Measurements from ENCODE around the gene FGA.

Gene FGA

DNA sequence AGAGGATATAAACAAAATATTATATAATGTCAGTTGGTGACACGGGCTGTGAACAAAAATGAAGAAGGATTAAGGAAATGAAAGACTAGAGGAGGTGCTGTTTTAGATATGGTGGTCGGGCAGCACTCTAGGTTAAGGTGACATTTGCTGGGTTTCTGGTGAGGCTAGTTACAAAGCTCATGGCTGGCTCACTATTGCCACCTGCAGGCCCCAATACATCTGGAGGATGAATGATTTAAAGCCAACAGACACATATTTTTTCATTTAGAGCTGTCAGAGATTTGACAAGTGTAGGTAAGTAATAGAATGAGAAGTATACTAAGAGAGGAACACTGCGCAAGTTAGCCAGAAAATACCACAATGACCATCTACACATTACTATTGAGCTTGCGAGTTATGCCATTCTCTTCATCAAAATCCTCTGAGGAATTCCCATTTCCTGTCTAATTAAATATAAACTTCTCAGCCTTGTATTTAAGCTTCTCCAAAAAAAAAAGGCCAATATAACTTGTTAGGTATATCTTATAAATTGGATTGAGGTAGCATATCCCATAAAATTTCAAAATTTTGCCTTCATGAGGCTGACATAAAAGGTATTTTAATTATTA lies 28.3 kb upstream of the FGA start:
- Histone ChIP-seq H3K36me3 (ENCODE audit: control insufficient read depth in 2 of 2, insufficient read depth in 2 of 2, low read length in 2 of 2) (no peaks in the 10 kb centered on the region), H3K27me3 (ENCODE audit: control insufficient read depth in 2 of 2, insufficient read depth in 2 of 2, low read length in 2 of 2) (no peaks in the 10 kb centered on the region), H3K4me3 (ENCODE audit: low read length in 2 of 2) (no peak overlapping the region), H3K4me1 (ENCODE audit: control insufficient read depth in 2 of 2, insufficient read depth in 2 of 2, low read length in 2 of 2) (peaks cover 8 to 15% of the 10 kb centered on the region in 2 donors), H3K9ac (ENCODE audit: low read depth in 1 of 2, low read length in 2 of 2) (no peak overlapping the region), H3K9me3 (ENCODE audit: control insufficient read depth in 2 of 2, low read length in 2 of 2) (no peaks in the 10 kb centered on the region), H3K27ac (ENCODE audit: low read depth in 2 of 2, low read length in 2 of 2) (no peak overlapping the region)

- Histone ChIP-seq H3K4me3 (ENCODE audit: low read length in 2 of 2) (no peak overlapping the region), H3K9ac (ENCODE audit: low read depth in 1 of 2, low read length in 2 of 2) (no peak overlapping the region), H3K9me3 (ENCODE audit: control insufficient read depth in 2 of 2, low read length in 2 of 2) (no peaks in the 10 kb centered on the region), H3K4me1 (ENCODE audit: control insufficient read depth in 2 of 2, insufficient read depth in 2 of 2, low read length in 2 of 2) (peaks cover 8 to 15% of the 10 kb centered on the region in 2 donors), H3K27ac (ENCODE audit: low read depth in 2 of 2, low read length in 2 of 2) (no peak overlapping the region), H3K27me3 (ENCODE audit: control insufficient read depth in 2 of 2, insufficient read depth in 2 of 2, low read length in 2 of 2) (no peaks in the 10 kb centered on the region), H3K36me3 (ENCODE audit: control insufficient read depth in 2 of 2, insufficient read depth in 2 of 2, low read length in 2 of 2) (no peaks in the 10 kb centered on the region)
Observed at GRCh38 chr4:154617820-154618317, 27.3 kb upstream of the FGA start.

- H3K9me3 ChIP-seq (ENCODE audit: control insufficient read depth in 2 of 2, low read length in 2 of 2) = no peaks in the 10 kb centered on the region
- H3K4me1 ChIP-seq (ENCODE audit: control insufficient read depth in 2 of 2, insufficient read depth in 2 of 2, low read length in 2 of 2) = peaks cover 8 to 15% of the 10 kb centered on the region in 2 donors
- no peaks in the 10 kb centered on the region for H3K27me3 ChIP-seq (ENCODE audit: control insufficient read depth in 2 of 2, insufficient read depth in 2 of 2, low read length in 2 of 2)
- no peak overlapping the region for H3K4me3 ChIP-seq (ENCODE audit: low read length in 2 of 2)
- no peak overlapping the region for H3K27ac ChIP-seq (ENCODE audit: low read depth in 2 of 2, low read length in 2 of 2)
- no peaks in the 10 kb centered on the region for H3K36me3 ChIP-seq (ENCODE audit: control insufficient read depth in 2 of 2, insufficient read depth in 2 of 2, low read length in 2 of 2)
- no peak overlapping the region for H3K9ac ChIP-seq (ENCODE audit: low read depth in 1 of 2, low read length in 2 of 2)
Observed at GRCh38 chr4:154616731-154617130, 26.2 kb upstream of the FGA start.

- Histone ChIP-seq H3K27me3 (ENCODE audit: control insufficient read depth in 2 of 2, insufficient read depth in 2 of 2, low read length in 2 of 2) (no peaks in the 10 kb centered on the region), H3K4me3 (ENCODE audit: low read length in 2 of 2) (no peak overlapping the region), H3K27ac (ENCODE audit: low read depth in 2 of 2, low read length in 2 of 2) (no peak overlapping the region), H3K9me3 (ENCODE audit: control insufficient read depth in 2 of 2, low read length in 2 of 2) (no peaks in the 10 kb centered on the region), H3K36me3 (ENCODE audit: control insufficient read depth in 2 of 2, insufficient read depth in 2 of 2, low read length in 2 of 2) (no peaks in the 10 kb centered on the region), H3K9ac (ENCODE audit: low read depth in 1 of 2, low read length in 2 of 2) (no peak overlapping the region), H3K4me1 (ENCODE audit: control insufficient read depth in 2 of 2, insufficient read depth in 2 of 2, low read length in 2 of 2) (peaks cover 8 to 15% of the 10 kb centered on the region in 2 donors)
Observed at GRCh38 chr4:154616287-154616686, 25.7 kb upstream of the FGA start.

- Histone ChIP-seq H3K36me3 (ENCODE audit: control insufficient read depth in 2 of 2, insufficient read depth in 2 of 2, low read length in 2 of 2) (no peaks in the 10 kb centered on the region), H3K4me1 (ENCODE audit: control insufficient read depth in 2 of 2, insufficient read depth in 2 of 2, low read length in 2 of 2) (peaks cover 8 to 15% of the 10 kb centered on the region in 2 donors), H3K9ac (ENCODE audit: low read depth in 1 of 2, low read length in 2 of 2) (no peak overlapping the region), H3K9me3 (ENCODE audit: control insufficient read depth in 2 of 2, low read length in 2 of 2) (no peaks in the 10 kb centered on the region), H3K4me3 (ENCODE audit: low read length in 2 of 2) (no peak overlapping the region), H3K27me3 (ENCODE audit: control insufficient read depth in 2 of 2, insufficient read depth in 2 of 2, low read length in 2 of 2) (no peaks in the 10 kb centered on the region), H3K27ac (ENCODE audit: low read depth in 2 of 2, low read length in 2 of 2) (no peak overlapping the region)
Observed at GRCh38 chr4:154615211-154615610, 24.7 kb upstream of the FGA start.

DNA sequence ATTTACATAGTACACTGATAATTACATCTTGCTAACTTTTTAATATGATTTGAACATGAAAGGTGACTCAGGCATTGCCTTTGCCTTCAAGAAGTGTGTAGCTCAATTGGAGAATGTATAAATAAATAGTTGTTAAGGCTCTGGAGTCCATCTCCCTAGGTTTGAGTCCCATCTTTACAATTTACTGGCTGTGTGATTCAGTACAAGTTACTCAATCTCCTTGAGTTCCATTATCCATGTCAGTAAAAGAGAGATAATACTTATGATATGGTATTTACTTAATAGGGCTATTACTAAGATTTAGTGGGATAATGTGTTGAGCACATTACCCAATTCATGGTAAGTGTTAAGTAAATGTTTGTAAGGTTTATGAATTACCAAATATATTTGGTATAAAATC lies 23.8 kb upstream of the FGA start:
- H3K27ac ChIP-seq (ENCODE audit: low read depth in 2 of 2, low read length in 2 of 2) = no peak overlapping the region

DNA sequence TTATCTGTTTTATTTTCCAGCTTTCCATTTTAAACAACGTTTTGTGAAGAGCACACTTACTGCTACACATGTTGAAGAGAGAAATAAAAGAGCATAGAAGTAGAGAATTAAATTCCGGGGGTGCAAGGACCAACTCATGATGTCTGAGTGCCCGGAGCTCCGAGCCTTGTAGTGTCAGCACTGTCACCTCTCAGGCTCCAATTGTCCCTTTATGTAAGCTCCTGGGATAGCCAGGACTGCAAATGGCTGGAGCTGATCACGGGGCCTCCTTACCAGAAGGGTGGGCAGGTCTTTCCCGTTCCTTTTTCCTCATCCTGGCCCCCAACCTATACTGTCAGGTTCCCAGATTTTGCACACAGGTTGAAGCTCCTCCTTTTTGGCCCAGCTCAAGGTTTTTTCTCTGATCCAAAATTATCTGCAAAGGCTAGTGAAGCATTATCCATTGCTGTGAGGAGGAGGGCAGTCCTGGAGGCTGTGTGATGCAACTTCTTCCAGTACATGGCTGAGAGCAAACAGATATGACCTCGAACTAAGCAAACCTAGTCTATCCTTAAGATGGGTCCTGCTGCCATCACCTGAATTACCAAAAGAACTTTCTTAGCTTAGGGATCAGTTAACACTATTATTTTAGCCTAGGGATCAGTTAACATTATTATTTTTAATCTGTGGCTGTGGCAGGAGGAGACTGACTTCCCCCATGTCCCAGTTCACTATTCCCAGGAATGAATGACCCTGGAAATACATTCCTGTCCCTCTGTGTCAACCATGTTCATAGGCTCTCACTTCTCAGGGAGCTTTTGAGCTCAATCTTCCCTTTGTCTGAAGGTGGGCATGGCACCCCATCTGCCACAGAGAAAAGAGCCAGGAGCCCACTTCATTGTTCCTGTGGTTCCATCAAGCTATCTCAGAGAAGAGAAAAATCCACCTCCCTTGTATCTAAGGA lies 22.2 kb upstream of the FGA start, which contains the start of gene FGG:
FGG (minus strand) TSS at position 185 of the 943 bp plus-strand sequence; CDS start at position 138, 47 bp downstream.
- no peak within 1 kb of the TSS for H3K4me3 ChIP-seq (ENCODE audit: low read length in 2 of 2)
- H3K9me3 ChIP-seq (ENCODE audit: control insufficient read depth in 2 of 2, low read length in 2 of 2) = no peaks in the 10 kb centered on the region
- H3K4me1 ChIP-seq (ENCODE audit: control insufficient read depth in 2 of 2, insufficient read depth in 2 of 2, low read length in 2 of 2) = peaks cover 2 to 9% of the 10 kb centered on the region in 2 donors
- H3K36me3 ChIP-seq (ENCODE audit: control insufficient read depth in 2 of 2, insufficient read depth in 2 of 2, low read length in 2 of 2) = no peaks in the 10 kb centered on the region
- no peak within 1 kb of the TSS for H3K9ac ChIP-seq (ENCODE audit: low read depth in 1 of 2, low read length in 2 of 2)
- H3K27me3 ChIP-seq (ENCODE audit: control insufficient read depth in 2 of 2, insufficient read depth in 2 of 2, low read length in 2 of 2) = no peaks in the 10 kb centered on the region
- no peak within 1 kb of the TSS for H3K27ac ChIP-seq (ENCODE audit: low read depth in 2 of 2, low read length in 2 of 2)

More for the DNA sequence above, 23.8 kb upstream of the FGA start:
- no peak overlapping the region for H3K9ac ChIP-seq (ENCODE audit: low read depth in 1 of 2, low read length in 2 of 2)
- H3K4me1 ChIP-seq (ENCODE audit: control insufficient read depth in 2 of 2, insufficient read depth in 2 of 2, low read length in 2 of 2) = peaks cover 8 to 15% of the 10 kb centered on the region in 2 donors
- H3K9me3 ChIP-seq (ENCODE audit: control insufficient read depth in 2 of 2, low read length in 2 of 2) = no peaks in the 10 kb centered on the region
- no peaks in the 10 kb centered on the region for H3K36me3 ChIP-seq (ENCODE audit: control insufficient read depth in 2 of 2, insufficient read depth in 2 of 2, low read length in 2 of 2)
- no peak overlapping the region for H3K4me3 ChIP-seq (ENCODE audit: low read length in 2 of 2)
- H3K27me3 ChIP-seq (ENCODE audit: control insufficient read depth in 2 of 2, insufficient read depth in 2 of 2, low read length in 2 of 2) = no peaks in the 10 kb centered on the region

- Histone ChIP-seq H3K27ac (ENCODE audit: low read depth in 2 of 2, low read length in 2 of 2) (no peak overlapping the region), H3K9ac (ENCODE audit: low read depth in 1 of 2, low read length in 2 of 2) (no peak overlapping the region), H3K36me3 (ENCODE audit: control insufficient read depth in 2 of 2, insufficient read depth in 2 of 2, low read length in 2 of 2) (no peaks in the 10 kb centered on the region), H3K4me3 (ENCODE audit: low read length in 2 of 2) (no peak overlapping the region), H3K9me3 (ENCODE audit: control insufficient read depth in 2 of 2, low read length in 2 of 2) (no peaks in the 10 kb centered on the region), H3K27me3 (ENCODE audit: control insufficient read depth in 2 of 2, insufficient read depth in 2 of 2, low read length in 2 of 2) (no peaks in the 10 kb centered on the region), H3K4me1 (ENCODE audit: control insufficient read depth in 2 of 2, insufficient read depth in 2 of 2, low read length in 2 of 2) (peaks cover 1 to 2% of the 10 kb centered on the region in 2 donors)
Observed at GRCh38 chr4:154611833-154612232, 21.3 kb upstream of the FGA start.

- Histone ChIP-seq H3K27me3 (ENCODE audit: control insufficient read depth in 2 of 2, insufficient read depth in 2 of 2, low read length in 2 of 2) (no peaks in the 10 kb centered on the region), H3K4me1 (ENCODE audit: control insufficient read depth in 2 of 2, insufficient read depth in 2 of 2, low read length in 2 of 2) (no peaks in the 10 kb centered on the region), H3K9ac (ENCODE audit: low read depth in 1 of 2, low read length in 2 of 2) (no peak overlapping the region), H3K36me3 (ENCODE audit: control insufficient read depth in 2 of 2, insufficient read depth in 2 of 2, low read length in 2 of 2) (no peaks in the 10 kb centered on the region), H3K27ac (ENCODE audit: low read depth in 2 of 2, low read length in 2 of 2) (no peak overlapping the region), H3K9me3 (ENCODE audit: control insufficient read depth in 2 of 2, low read length in 2 of 2) (no peaks in the 10 kb centered on the region), H3K4me3 (ENCODE audit: low read length in 2 of 2) (no peak overlapping the region)
Observed at GRCh38 chr4:154610582-154610981, 20.0 kb upstream of the FGA start.

DNA sequence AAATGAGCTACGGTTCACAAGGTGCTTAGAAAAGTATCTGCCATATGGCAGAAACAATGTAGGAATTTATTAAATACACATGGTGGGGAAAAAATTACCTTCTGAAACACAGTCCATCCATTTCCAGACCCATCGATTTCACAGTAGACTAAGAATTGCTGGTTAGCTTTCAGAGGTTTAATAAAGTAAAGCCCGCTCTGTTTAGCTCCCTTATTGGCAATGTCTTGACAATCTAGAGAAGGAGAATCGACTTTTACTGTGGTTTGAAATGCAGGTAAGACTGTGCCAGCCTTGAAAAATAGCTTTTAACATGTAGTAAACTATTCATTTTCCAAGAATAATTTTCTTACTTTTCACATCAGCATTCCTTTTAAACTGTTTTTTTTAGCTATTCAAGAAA lies 19.0 kb upstream of the FGA start:
- no peaks in the 10 kb centered on the region for H3K36me3 ChIP-seq (ENCODE audit: control insufficient read depth in 2 of 2, insufficient read depth in 2 of 2, low read length in 2 of 2)
- H3K27ac ChIP-seq (ENCODE audit: low read depth in 2 of 2, low read length in 2 of 2) = no peak overlapping the region
- H3K27me3 ChIP-seq (ENCODE audit: control insufficient read depth in 2 of 2, insufficient read depth in 2 of 2, low read length in 2 of 2) = no peaks in the 10 kb centered on the region
- H3K9me3 ChIP-seq (ENCODE audit: control insufficient read depth in 2 of 2, low read length in 2 of 2) = no peaks in the 10 kb centered on the region
- H3K9ac ChIP-seq (ENCODE audit: low read depth in 1 of 2, low read length in 2 of 2) = no peak overlapping the region
- H3K4me3 ChIP-seq (ENCODE audit: low read length in 2 of 2) = no peak overlapping the region
- no peaks in the 10 kb centered on the region for H3K4me1 ChIP-seq (ENCODE audit: control insufficient read depth in 2 of 2, insufficient read depth in 2 of 2, low read length in 2 of 2)
